GM23338 (cell line): ENCODE measurements around the gene KCNJ6. TPM values are rescaled to one million over a fixed set of nuclear protein-coding genes. Genes with fewer than 3 reads are reported as not detected.
A peak's percentile ranks its signal among the peaks of the same experiment; 100 is the strongest.

Experiments
- ATAC-seq: fragments of 200-7000 bp; cut with Tn5 transposase; 3 replicates; pipeline ENCODE4 v1.9.1; 2020
- DNase-seq: peaks from one replicate; pipeline ENCODE4 v3.0.0-alpha.2; 2015; ENCODE audit warnings: low spot score
- H2AFZ ChIP-seq: fragments of 200-600 bp; sonication (generic); 2 replicates; pipeline ENCODE4 v1.8.0; 2016; ENCODE audit warnings: antibody characterized with exemption, mild to moderate bottlenecking, moderate library complexity
- H3F3A ChIP-seq: fragments of 200-600 bp; sonication (generic); replicated peaks from 2 replicates; pipeline ENCODE4 v1.8.0; 2017; ENCODE audit warnings: antibody characterized with exemption, mixed run types, low read depth
- H3K27ac ChIP-seq: fragments of 200-600 bp; sonication (generic); 2 replicates; pipeline ENCODE4 v1.6.1; 2016; ENCODE audit warnings: low read depth
- H3K27me3 ChIP-seq: fragments of 200-600 bp; sonication (generic); 2 replicates; pipeline ENCODE4 v1.8.0; 2016; ENCODE audit warnings: mild to moderate bottlenecking, mixed run types, moderate library complexity; ENCODE audit not compliant: insufficient read depth
- H3K36me3 ChIP-seq: fragments of 200-600 bp; sonication (generic); 2 replicates; pipeline ENCODE4 v1.8.0; 2016; ENCODE audit warnings: mild to moderate bottlenecking; ENCODE audit not compliant: insufficient read depth
- H3K4me1 ChIP-seq: fragments of 200-600 bp; sonication (generic); 2 replicates; pipeline ENCODE4 v1.8.0; 2016; ENCODE audit warnings: mild to moderate bottlenecking, moderate library complexity; ENCODE audit not compliant: insufficient read depth
- H3K4me2 ChIP-seq: fragments of 200-600 bp; sonication (generic); 2 replicates; pipeline ENCODE4 v1.7.1; 2017; ENCODE audit warnings: mixed run types
- H3K4me3 ChIP-seq: fragments of 200-600 bp; sonication (generic); 2 replicates; pipeline ENCODE4 v1.6.1; 2016; ENCODE audit warnings: mixed run types
- H3K79me2 ChIP-seq: fragments of 200-600 bp; sonication (generic); replicated peaks from 2 replicates; pipeline ENCODE4 v1.8.0; 2017; ENCODE audit warnings: mild to moderate bottlenecking; ENCODE audit not compliant: insufficient read depth
- H3K9me2 ChIP-seq: fragments of 200-600 bp; sonication (generic); 2 replicates; pipeline ENCODE4 v1.8.0; 2017; ENCODE audit not compliant: insufficient read depth
- H4K20me1 ChIP-seq: fragments of 200-600 bp; sonication (generic); replicated peaks from 2 replicates; pipeline ENCODE4 v1.8.0; 2017; ENCODE audit warnings: mild to moderate bottlenecking; ENCODE audit not compliant: insufficient read depth
- H3K27ac Mint-ChIP-seq: 2 replicates; pipeline ENCODE4 v1.8.0; 2020; ENCODE audit warnings: inconsistent platforms, mild to moderate bottlenecking, moderate library complexity, mixed read lengths
- H3K27me3 Mint-ChIP-seq: 3 replicates; pipeline ENCODE4 v1.8.0; 2022; ENCODE audit warnings: low read depth, mild to moderate bottlenecking, moderate library complexity, mixed read lengths, inconsistent platforms; ENCODE audit not compliant: insufficient read depth, poor library complexity
- H3K36me3 Mint-ChIP-seq: 3 replicates; pipeline ENCODE4 v1.8.0; 2021; ENCODE audit warnings: low read depth, mild to moderate bottlenecking, inconsistent platforms, moderate library complexity, mixed read lengths
- H3K4me1 Mint-ChIP-seq: 3 replicates; pipeline ENCODE4 v1.8.0; 2020; ENCODE audit warnings: mild to moderate bottlenecking, inconsistent platforms, mixed read lengths
- H3K4me3 Mint-ChIP-seq: 3 replicates; pipeline ENCODE4 v1.8.0; 2021; ENCODE audit warnings: moderate library complexity, mild to moderate bottlenecking, inconsistent platforms, mixed read lengths
- H3K9me3 Mint-ChIP-seq: 3 replicates; pipeline ENCODE4 v1.8.0; 2020; ENCODE audit warnings: moderate library complexity, mild to moderate bottlenecking, inconsistent platforms, mixed read lengths
- CREB1 ChIP-seq: fragments of 250-450 bp; sonication (Bioruptor Pico); IDR thresholded peaks from 2 replicates; pipeline ENCODE4 v1.5.0; 2020; ENCODE audit warnings: low read depth, mild to moderate bottlenecking, moderate library complexity
- CTCF ChIP-seq, 2 experiments: fragments of 200-600 bp in 1 of 2; sonication (generic) in 1 of 2; conservative IDR thresholded peaks; 2 replicates each; pipeline versions ENCODE4 v1.5.1 to v1.6.1; 2016 to 2017; ENCODE audit warnings: antibody characterized with exemption in 2 of 2, low read depth in 2 of 2, mild to moderate bottlenecking in 2 of 2, moderate library complexity in 1 of 2
- EZH2 ChIP-seq: fragments of 200-600 bp; sonication (generic); IDR thresholded peaks from one replicate; pipeline ENCODE4 v1.8.0; 2017; ENCODE audit warnings: antibody characterized with exemption, mild to moderate bottlenecking, low read depth; ENCODE audit not compliant: unreplicated experiment
- JUNB ChIP-seq: IDR thresholded peaks from one replicate; pipeline ENCODE4 v1.6.1; 2016; ENCODE audit warnings: antibody characterized with exemption; ENCODE audit not compliant: unreplicated experiment
- NANOG ChIP-seq: IDR thresholded peaks from 2 replicates; pipeline ENCODE4 v1.6.1; 2016; ENCODE audit warnings: antibody characterized with exemption, borderline replicate concordance
- REST ChIP-seq: IDR thresholded peaks from one replicate; pipeline ENCODE4 v1.6.1; 2018; ENCODE audit warnings: antibody characterized with exemption; ENCODE audit not compliant: unreplicated experiment
- STAT1 ChIP-seq: IDR thresholded peaks from one replicate; pipeline ENCODE4 v1.6.1; 2016; ENCODE audit warnings: antibody characterized with exemption; ENCODE audit not compliant: unreplicated experiment
- ZNF114 ChIP-seq: fragments of 250-450 bp; sonication (Bioruptor Pico); IDR thresholded peaks from 2 replicates; pipeline ENCODE4 v1.5.0; 2020; ENCODE audit warnings: mild to moderate bottlenecking, moderate library complexity
- ZNF331 ChIP-seq: fragments of 250-450 bp; sonication (Bioruptor Pico); IDR thresholded peaks from 2 replicates; pipeline ENCODE4 v1.5.0; 2020; ENCODE audit warnings: low read depth, mild to moderate bottlenecking, moderate library complexity
- polyA plus RNA-seq: library from polyadenylated mRNA; unstranded; fragments of >200 nt; fragmentation: Nextera tagmentation; extraction: Ambion mirVana; gene quantifications from 2 replicates; pipeline ENCODE4 v1.2.1, GENCODE V29; 2016
- total RNA-seq: library from RNA; depleted of rRNA; stranded (reverse); fragments of >200 nt; shearing (Covaris generic); gene quantifications from 2 replicates; pipeline ENCODE4 v1.2.3, GENCODE V29; 2014

Gene KCNJ6
- total and polyA plus RNA-seq, 2 experiments from 2014 or later: 0.48 to 0.52 TPM

- Histone ChIP-seq H3K36me3 (peaks cover 4% of the 10 kb centered on the region; the same call in 1 of the 2 replicates), H4K20me1 (no peaks in the 10 kb centered on the region), H3K79me2 (no peaks in the 10 kb centered on the region), H2AFZ (no peak overlapping the region), H3K27ac (no peak overlapping the region), H3F3A (no peaks in the 10 kb centered on the region), H3K4me2 (no peak overlapping the region), H3K4me3 (no peak overlapping the region), H3K4me1 (no peaks in the 10 kb centered on the region), H3K27me3 (no peaks in the 10 kb centered on the region), H3K9me2 (no peaks in the 10 kb centered on the region)
- H3K27ac Mint-ChIP-seq: no peak overlapping the region
- no peak for ATAC-seq
- H3K36me3 Mint-ChIP-seq: peaks cover 15% of the 10 kb centered on the region; the same call in 2 of the 3 replicates
- no peak overlapping the region for H3K4me3 Mint-ChIP-seq
- no peak for DNase-seq
- peaks cover 2% of the 10 kb centered on the region for H3K27me3 Mint-ChIP-seq
- H3K9me3 Mint-ChIP-seq: peaks cover 21% of the 10 kb centered on the region
- TF ChIP-seq STAT1: no peak
- no peak for TF ChIP-seq EZH2
- no peaks in the 10 kb centered on the region for H3K4me1 Mint-ChIP-seq
Observed at GRCh38 chr21:37770461-37770860, 145.8 kb downstream of the KCNJ6 start.

GRCh38 chr21:37769656-37770055 is 146.6 kb downstream of the KCNJ6 start:
- Histone ChIP-seq H3K27ac (no peak overlapping the region), H4K20me1 (no peaks in the 10 kb centered on the region), H2AFZ (no peak overlapping the region), H3K4me1 (no peaks in the 10 kb centered on the region), H3K4me2 (no peak overlapping the region), H3K36me3 (peaks cover 4% of the 10 kb centered on the region; the same call in 1 of the 2 replicates), H3K9me2 (no peaks in the 10 kb centered on the region), H3K4me3 (no peak overlapping the region), H3K27me3 (no peaks in the 10 kb centered on the region), H3F3A (no peaks in the 10 kb centered on the region), H3K79me2 (no peaks in the 10 kb centered on the region)
- Mint-ChIP-seq H3K4me3 (no peak overlapping the region), H3K27me3 (peaks cover 2% of the 10 kb centered on the region), H3K9me3 (peaks cover 21% of the 10 kb centered on the region), H3K36me3 (peaks cover 15% of the 10 kb centered on the region; the same call in 2 of the 3 replicates), H3K4me1 (no peaks in the 10 kb centered on the region), H3K27ac (no peak overlapping the region)
- ATAC-seq (peak; percentile 53), DNase-seq (no peak)
- TF ChIP-seq REST: no peak
- TF ChIP-seq CREB1 (CRISPR knock-in tag): no peak

GRCh38 chr21:37767984-37768383 is 148.3 kb downstream of the KCNJ6 start:
- Histone ChIP-seq H3K79me2 (no peaks in the 10 kb centered on the region), H3K27ac (no peak overlapping the region), H3F3A (no peaks in the 10 kb centered on the region), H3K36me3 (peaks cover 4% of the 10 kb centered on the region; the same call in 1 of the 2 replicates), H3K27me3 (no peaks in the 10 kb centered on the region), H3K4me3 (no peak overlapping the region), H4K20me1 (no peaks in the 10 kb centered on the region), H3K4me2 (no peak overlapping the region), H3K9me2 (no peaks in the 10 kb centered on the region), H2AFZ (no peak overlapping the region), H3K4me1 (no peaks in the 10 kb centered on the region)
- DNase-seq: no peak
- peaks cover 15% of the 10 kb centered on the region; the same call in 2 of the 3 replicates for H3K36me3 Mint-ChIP-seq
- no peak overlapping the region for H3K4me3 Mint-ChIP-seq
- H3K4me1 Mint-ChIP-seq: peaks cover 5% of the 10 kb centered on the region; the same call in 2 of the 3 replicates
- TF ChIP-seq ZNF114: no peak
- TF ChIP-seq CTCF (conservative IDR thresholded peaks at IDR 0.05; ENCODE audit: low read depth in 2 of 2): no peak
- TF ChIP-seq ZNF331: no peak
- TF ChIP-seq NANOG: no peak
- TF ChIP-seq EZH2: no peak
- TF ChIP-seq JUNB: no peak
- ATAC-seq: no peak
- H3K27ac Mint-ChIP-seq: no peak overlapping the region
- H3K27me3 Mint-ChIP-seq: peaks cover 2% of the 10 kb centered on the region
- H3K9me3 Mint-ChIP-seq: peaks cover 21% of the 10 kb centered on the region
